Measurements from ENCODE around the gene MAP3K3.
"Not testable (repeated sequence)": the region's sequence is repeated elsewhere in the genome, so short reads cannot be mapped to it uniquely, and the experiment has no call there.

MAP3K3 gene

GRCh38 chr17:63706336-63707082, 84.3 kb downstream of the MAP3K3 start:
- no peak for TF ChIP-seq CTCF (IDR thresholded peaks at IDR 0.05; ENCODE audit: low read depth, low read length)
- no peak for DNase-seq (ENCODE audit: extremely low read depth, low read depth)

- no peak for DNase-seq (ENCODE audit: extremely low read depth, low read depth)
- TF ChIP-seq CTCF (IDR thresholded peaks at IDR 0.05; ENCODE audit: low read depth, low read length) = no peak
These were observed 84.9 kb downstream of the MAP3K3 start for GRCh38 chr17:63707151-63707550.

- no peak for DNase-seq (ENCODE audit: extremely low read depth, low read depth)
- no peak for TF ChIP-seq CTCF (IDR thresholded peaks at IDR 0.05; ENCODE audit: low read depth, low read length)
These were observed 86.9 kb downstream of the MAP3K3 start for GRCh38 chr17:63709110-63709509.

- no peak for TF ChIP-seq CTCF (IDR thresholded peaks at IDR 0.05; ENCODE audit: low read depth, low read length)
- no peak for DNase-seq (ENCODE audit: extremely low read depth, low read depth)
These were observed 92.5 kb downstream of the MAP3K3 start for GRCh38 chr17:63714550-63715277.

- no peak for TF ChIP-seq CTCF (IDR thresholded peaks at IDR 0.05; ENCODE audit: low read depth, low read length)
- no peak for DNase-seq (ENCODE audit: extremely low read depth, low read depth)
These were observed 94.2 kb downstream of the MAP3K3 start for GRCh38 chr17:63716426-63716825.

GRCh38 chr17:63718988-63719387, 96.8 kb downstream of the MAP3K3 start:
- TF ChIP-seq CTCF (IDR thresholded peaks at IDR 0.05; ENCODE audit: low read depth, low read length) = no peak
- DNase-seq (ENCODE audit: extremely low read depth, low read depth) = no peak

- DNase-seq (ENCODE audit: extremely low read depth, low read depth) = not testable (repeated sequence)
These were observed 98.0 kb downstream of the MAP3K3 start for GRCh38 chr17:63720194-63720593.
